H9 (cell line): ENCODE measurements around the gene GALNS. TPM values are rescaled to one million over a fixed set of nuclear protein-coding genes. Genes with fewer than 3 reads are reported as not detected.

Source experiments
- DNase-seq: peaks from one replicate; pipeline ENCODE4 v3.0.0-alpha.2; 2017
- H2AFZ ChIP-seq: one replicate; pipeline ENCODE4 v1.6.1; 2013; ENCODE audit warnings: mild to moderate bottlenecking, low read length, control low read depth, moderate library complexity
- H2AK5ac ChIP-seq: 2 replicates; pipeline ENCODE4 v1.6.1; 2013; ENCODE audit warnings: low read length, control low read depth, mixed read lengths; ENCODE audit not compliant: insufficient read length
- H2BK120ac ChIP-seq: one replicate; pipeline ENCODE4 v1.6.1; 2013; ENCODE audit warnings: low read depth, mild to moderate bottlenecking, low read length, control low read depth, inconsistent platforms; ENCODE audit not compliant: poor library complexity, severe bottlenecking
- H2BK12ac ChIP-seq: 2 replicates; pipeline ENCODE4 v1.6.1; 2013; ENCODE audit warnings: low read length, control low read depth, mixed read lengths, low read depth; ENCODE audit not compliant: insufficient read length
- H2BK15ac ChIP-seq: 2 replicates; pipeline ENCODE4 v1.6.1; 2013; ENCODE audit warnings: low read depth, low read length, control low read depth
- H2BK20ac ChIP-seq: one replicate; pipeline ENCODE4 v1.6.1; 2013; ENCODE audit warnings: low read depth, mild to moderate bottlenecking, low read length, control low read depth, inconsistent platforms; ENCODE audit not compliant: poor library complexity, severe bottlenecking
- H2BK5ac ChIP-seq: 2 replicates; pipeline ENCODE4 v1.6.1; 2013; ENCODE audit warnings: low read length, control low read depth, mixed read lengths; ENCODE audit not compliant: insufficient read length
- H3K14ac ChIP-seq: 2 replicates; pipeline ENCODE4 v1.6.1; 2013; ENCODE audit warnings: low read length, control low read depth; ENCODE audit not compliant: insufficient read depth
- H3K18ac ChIP-seq: 2 replicates; pipeline ENCODE4 v1.6.1; 2013; ENCODE audit warnings: low read depth, mild to moderate bottlenecking, mixed read lengths, low read length, control low read depth; ENCODE audit not compliant: insufficient read length
- H3K23ac ChIP-seq: 2 replicates; pipeline ENCODE4 v1.6.1; 2013; ENCODE audit warnings: low read length, control low read depth, mixed read lengths, low read depth; ENCODE audit not compliant: insufficient read length
- H3K23me2 ChIP-seq: 2 replicates; pipeline ENCODE4 v1.6.1; 2013; ENCODE audit warnings: low read depth, mild to moderate bottlenecking, mixed read lengths, low read length, control low read depth; ENCODE audit not compliant: insufficient read length, poor library complexity, severe bottlenecking
- H3K27ac ChIP-seq: 2 replicates; pipeline ENCODE4 v1.5.1; 2013; ENCODE audit warnings: low read length, control low read depth, mixed read lengths, low read depth; ENCODE audit not compliant: insufficient read length
- H3K27me3 ChIP-seq: 2 replicates; pipeline ENCODE4 v1.6.1; 2013; ENCODE audit warnings: low read length, control low read depth, inconsistent platforms; ENCODE audit not compliant: insufficient read depth
- H3K4ac ChIP-seq: 2 replicates; pipeline ENCODE4 v1.6.1; 2013; ENCODE audit warnings: low read depth, mild to moderate bottlenecking, control low read depth, inconsistent platforms, low read length, moderate library complexity
- H3K4me1 ChIP-seq: 2 replicates; pipeline ENCODE4 v1.6.1; 2013; ENCODE audit warnings: low read length, control low read depth, inconsistent platforms; ENCODE audit not compliant: insufficient read depth
- H3K4me2 ChIP-seq: 2 replicates; pipeline ENCODE4 v1.6.1; 2013; ENCODE audit warnings: low read length, control low read depth, mixed read lengths; ENCODE audit not compliant: insufficient read length, insufficient read depth
- H3K56ac ChIP-seq: 2 replicates; pipeline ENCODE4 v1.6.1; 2013; ENCODE audit warnings: low read depth, mild to moderate bottlenecking, mixed read lengths, low read length, control low read depth; ENCODE audit not compliant: insufficient read length
- H3K79me1 ChIP-seq: 2 replicates; pipeline ENCODE4 v1.6.1; 2013; ENCODE audit warnings: low read depth, mild to moderate bottlenecking, moderate library complexity, low read length, control low read depth, inconsistent platforms; ENCODE audit not compliant: insufficient read depth, poor library complexity, severe bottlenecking
- H3K79me2 ChIP-seq: 2 replicates; pipeline ENCODE4 v1.6.1; 2013; ENCODE audit warnings: low read length, control low read depth, inconsistent platforms; ENCODE audit not compliant: insufficient read depth
- H3K9ac ChIP-seq: 2 replicates; pipeline ENCODE4 v1.6.1; 2013; ENCODE audit warnings: low read length, control low read depth, mixed read lengths; ENCODE audit not compliant: insufficient read length; ENCODE audit errors: extremely low read depth
- H3K9me3 ChIP-seq: one replicate; pipeline ENCODE4 v1.6.1; 2013; ENCODE audit warnings: low read depth, low read length, inconsistent platforms; ENCODE audit not compliant: control insufficient read depth
- H3T11ph ChIP-seq: one replicate; pipeline ENCODE4 v1.6.1; 2013; ENCODE audit warnings: mild to moderate bottlenecking, low read length, control low read depth, inconsistent platforms
- H4K20me1 ChIP-seq: one replicate; pipeline ENCODE4 v1.6.1; 2013; ENCODE audit not compliant: control insufficient read depth, insufficient read length, insufficient read depth
- H4K5ac ChIP-seq: 2 replicates; pipeline ENCODE4 v1.6.1; 2013; ENCODE audit warnings: low read depth, mild to moderate bottlenecking, mixed read lengths, low read length, control low read depth; ENCODE audit not compliant: insufficient read length
- H4K8ac ChIP-seq: replicated peaks from 2 replicates; pipeline ENCODE4 v1.6.1; 2013; ENCODE audit warnings: low read length, control low read depth, mixed read lengths, low read depth; ENCODE audit not compliant: insufficient read length
- H4K91ac ChIP-seq: 2 replicates; pipeline ENCODE4 v1.6.1; 2013; ENCODE audit warnings: low read depth, mild to moderate bottlenecking, moderate library complexity, mixed read lengths, low read length, control low read depth; ENCODE audit not compliant: insufficient read length
- H3K27ac Mint-ChIP-seq, 3 experiments: 2 replicates in 2 of 3; 3 replicates in 1 of 3; pipeline ENCODE4 v1.8.0; 2020 to 2021; ENCODE audit warnings: mixed read lengths in 3 of 3, mild to moderate bottlenecking in 1 of 3, moderate library complexity in 1 of 3
- H3K27me3 Mint-ChIP-seq: 2 replicates; pipeline ENCODE4 v1.8.0; 2021; ENCODE audit warnings: low read depth, mild to moderate bottlenecking, moderate library complexity, mixed read lengths
- H3K36me3 Mint-ChIP-seq, 3 experiments: 2 replicates in 2 of 3; 3 replicates in 1 of 3; pipeline ENCODE4 v1.8.0; 2020 to 2021; ENCODE audit warnings: low read depth in 3 of 3, mixed read lengths in 3 of 3; ENCODE audit not compliant: insufficient read depth in 1 of 3
- H3K4me1 Mint-ChIP-seq, 2 experiments: 2 replicates each; pipeline ENCODE4 v1.8.0; 2020; ENCODE audit warnings: mixed read lengths in 2 of 2
- H3K4me3 Mint-ChIP-seq, 2 experiments: 2 replicates in 1 of 2; 3 replicates in 1 of 2; pipeline ENCODE4 v1.8.0; 2020 to 2021; ENCODE audit warnings: mild to moderate bottlenecking in 2 of 2, mixed read lengths in 2 of 2, moderate library complexity in 1 of 2
- H3K9me3 Mint-ChIP-seq, 2 experiments: 2 replicates in 1 of 2; 3 replicates in 1 of 2; pipeline ENCODE4 v1.8.0; 2020; ENCODE audit warnings: mild to moderate bottlenecking in 2 of 2, mixed read lengths in 2 of 2, moderate library complexity in 1 of 2
- WGBS: extraction: QIAGEN DNeasy Blood & Tissue Kit; methylation state at CpG from one replicate; pipeline ENCODE4 v1.1.7; 2013; ENCODE audit warnings: missing lambda C conversion rate, low lambda C conversion rate, mixed read lengths; ENCODE audit not compliant: insufficient read length; ENCODE audit errors: extremely low coverage; 5-methylcytosine and 5-hydroxymethylcytosine counted together
- total RNA-seq: library from RNA; stranded (reverse); gene quantifications from 2 replicates; pipeline ENCODE4 v1.2.1, GENCODE V29; 2021
- TF ChIP-seq, protein P1 (sequence below): fragments of 200-600 bp; sonication (generic); conservative IDR thresholded peaks from 3 replicates; pipeline ENCODE4 v1.8.0; 2021; ENCODE audit warnings: antibody characterized with exemption, mild to moderate bottlenecking

The GALNS gene
- total RNA-seq, 1 experiment from 2014 or later: 20.3 TPM

DNA sequence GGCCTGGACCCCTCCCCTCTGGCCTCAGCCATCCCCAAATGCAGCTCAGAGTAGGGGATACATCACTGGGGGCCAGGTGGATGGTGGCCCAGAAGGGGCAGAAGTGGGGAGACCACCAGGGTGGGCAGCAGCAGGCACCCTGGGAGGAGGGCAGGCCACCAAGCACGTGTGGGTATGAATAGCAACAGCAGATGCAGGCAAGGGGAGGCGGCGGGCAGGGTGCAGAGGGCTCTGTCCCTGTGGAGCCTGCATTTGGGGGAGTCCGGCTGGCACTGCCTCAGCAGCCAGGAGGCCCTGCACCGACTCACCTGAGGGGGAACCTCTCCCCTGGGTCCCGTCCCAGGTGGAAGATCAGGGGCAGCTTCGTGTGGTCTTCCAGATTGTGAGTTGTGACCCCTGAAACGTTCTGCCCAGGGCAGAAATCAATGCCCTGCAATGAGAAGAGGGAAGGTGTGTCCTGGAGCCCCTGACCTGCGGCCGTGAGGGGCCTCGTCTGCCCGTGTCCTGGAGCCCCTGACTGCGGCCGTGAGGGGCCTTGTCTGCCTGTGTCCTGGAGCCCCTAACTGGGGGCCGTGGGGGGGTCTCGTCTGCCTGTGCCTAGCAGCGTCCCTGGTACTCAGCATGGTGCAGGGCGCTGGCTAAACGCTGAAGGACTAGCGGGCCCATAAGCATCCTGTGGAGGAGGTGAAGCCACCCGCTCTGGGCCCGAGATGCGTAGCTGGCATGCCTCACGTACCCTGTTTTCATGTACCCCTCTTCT, 34.3 kb downstream of the GALNS start:
- H4K91ac ChIP-seq: no peak overlapping the region
- no peak overlapping the region for H4K8ac ChIP-seq
- H3K27ac ChIP-seq: no peak overlapping the region
- H3K4me1 ChIP-seq: no peaks in the 10 kb centered on the region
- Mint-ChIP-seq H3K9me3 (no peaks in the 10 kb centered on the region), H3K27ac (no peak overlapping the region), H3K36me3 (peaks cover 1 to 8% (median 6%) of the 10 kb centered on the region in 3 experiments; a peak in 3 of 7 replicates), H3K4me3 (no peak overlapping the region), H3K27me3 (no peaks in the 10 kb centered on the region), H3K4me1 (no peaks in the 10 kb centered on the region)
- no peak overlapping the region for H2AK5ac ChIP-seq
- no peak overlapping the region for H3T11ph ChIP-seq
- H3K56ac ChIP-seq: no peak overlapping the region
- no peak overlapping the region for H2BK5ac ChIP-seq
- H3K23ac ChIP-seq: no peak overlapping the region
- no peak overlapping the region for H2BK20ac ChIP-seq
- no peak overlapping the region for H3K4ac ChIP-seq
- no peak overlapping the region for H4K5ac ChIP-seq
- no peak overlapping the region for H3K14ac ChIP-seq
- H2BK15ac ChIP-seq: no peak overlapping the region
- DNase-seq: no peak
- no peaks in the 10 kb centered on the region for H4K20me1 ChIP-seq
- H3K9ac ChIP-seq: no peak overlapping the region
- no peaks in the 10 kb centered on the region for H3K27me3 ChIP-seq
- H2AFZ ChIP-seq: no peak overlapping the region
- H3K23me2 ChIP-seq: no peaks in the 10 kb centered on the region
- no peak overlapping the region for H3K18ac ChIP-seq
- no CpG with 5 or more reads among the region's 24 CpGs for WGBS
- TF ChIP-seq, protein P1, sequence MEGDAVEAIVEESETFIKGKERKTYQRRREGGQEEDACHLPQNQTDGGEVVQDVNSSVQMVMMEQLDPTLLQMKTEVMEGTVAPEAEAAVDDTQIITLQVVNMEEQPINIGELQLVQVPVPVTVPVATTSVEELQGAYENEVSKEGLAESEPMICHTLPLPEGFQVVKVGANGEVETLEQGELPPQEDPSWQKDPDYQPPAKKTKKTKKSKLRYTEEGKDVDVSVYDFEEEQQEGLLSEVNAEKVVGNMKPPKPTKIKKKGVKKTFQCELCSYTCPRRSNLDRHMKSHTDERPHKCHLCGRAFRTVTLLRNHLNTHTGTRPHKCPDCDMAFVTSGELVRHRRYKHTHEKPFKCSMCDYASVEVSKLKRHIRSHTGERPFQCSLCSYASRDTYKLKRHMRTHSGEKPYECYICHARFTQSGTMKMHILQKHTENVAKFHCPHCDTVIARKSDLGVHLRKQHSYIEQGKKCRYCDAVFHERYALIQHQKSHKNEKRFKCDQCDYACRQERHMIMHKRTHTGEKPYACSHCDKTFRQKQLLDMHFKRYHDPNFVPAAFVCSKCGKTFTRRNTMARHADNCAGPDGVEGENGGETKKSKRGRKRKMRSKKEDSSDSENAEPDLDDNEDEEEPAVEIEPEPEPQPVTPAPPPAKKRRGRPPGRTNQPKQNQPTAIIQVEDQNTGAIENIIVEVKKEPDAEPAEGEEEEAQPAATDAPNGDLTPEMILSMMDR: no peak
- no peak overlapping the region for H3K4me2 ChIP-seq
- no peak overlapping the region for H2BK12ac ChIP-seq
- H3K79me2 ChIP-seq: no peaks in the 10 kb centered on the region
- H2BK120ac ChIP-seq: no peak overlapping the region
- no peaks in the 10 kb centered on the region for H3K79me1 ChIP-seq
- H3K9me3 ChIP-seq: no peaks in the 10 kb centered on the region
